ENCODE results near the gene SYPL2. TPM values are rescaled to one million over a fixed set of nuclear protein-coding genes. Genes with fewer than 3 reads are reported as not detected.

SYPL2 gene
- total RNA-seq, result under 1 TPM; 0.33 to 0.34 TPM

DNA sequence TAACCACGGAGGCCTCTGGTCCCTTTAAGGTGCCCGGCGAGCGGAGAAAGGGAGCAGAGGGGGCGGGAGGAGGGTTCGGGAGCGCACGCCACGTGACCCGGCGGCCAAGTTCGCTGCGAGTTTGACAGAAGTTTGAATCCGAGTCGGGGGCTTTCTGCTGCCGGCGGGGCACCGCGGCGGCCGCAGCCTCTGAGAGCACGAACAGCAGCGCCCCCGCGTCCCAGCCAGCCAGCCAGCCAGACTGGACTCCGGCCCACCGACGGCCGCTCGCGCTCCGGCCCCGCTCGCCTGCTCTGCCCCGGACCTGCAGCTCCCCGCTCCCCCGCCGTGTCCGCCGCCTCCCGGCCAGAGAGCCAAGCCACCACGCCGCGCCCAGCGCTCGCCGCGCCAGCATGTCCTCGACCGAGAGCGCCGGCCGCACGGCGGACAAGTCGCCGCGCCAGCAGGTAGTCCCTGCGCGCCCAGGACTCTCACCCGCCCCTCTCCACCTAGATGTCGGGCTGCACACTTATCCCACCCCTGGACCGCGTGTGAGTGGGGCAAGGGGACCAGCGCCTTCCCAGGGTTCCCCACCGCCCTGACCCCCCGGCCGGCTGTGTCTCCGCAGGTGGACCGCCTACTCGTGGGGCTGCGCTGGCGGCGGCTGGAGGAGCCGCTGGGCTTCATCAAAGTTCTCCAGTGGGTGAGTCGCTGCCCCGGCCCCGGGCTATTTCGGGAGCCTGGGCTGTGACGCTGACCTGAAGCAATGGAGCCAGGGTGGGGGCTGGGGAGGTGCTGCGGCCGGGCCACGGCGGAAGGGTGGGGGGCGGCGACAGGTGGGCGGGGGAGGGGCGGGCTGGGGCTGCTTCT lies at the start of gene SYPL2:
SYPL2 (plus strand) TSS at position 95 of the 849 bp plus-strand sequence; CDS start at position 393, 298 bp downstream.

DNA sequence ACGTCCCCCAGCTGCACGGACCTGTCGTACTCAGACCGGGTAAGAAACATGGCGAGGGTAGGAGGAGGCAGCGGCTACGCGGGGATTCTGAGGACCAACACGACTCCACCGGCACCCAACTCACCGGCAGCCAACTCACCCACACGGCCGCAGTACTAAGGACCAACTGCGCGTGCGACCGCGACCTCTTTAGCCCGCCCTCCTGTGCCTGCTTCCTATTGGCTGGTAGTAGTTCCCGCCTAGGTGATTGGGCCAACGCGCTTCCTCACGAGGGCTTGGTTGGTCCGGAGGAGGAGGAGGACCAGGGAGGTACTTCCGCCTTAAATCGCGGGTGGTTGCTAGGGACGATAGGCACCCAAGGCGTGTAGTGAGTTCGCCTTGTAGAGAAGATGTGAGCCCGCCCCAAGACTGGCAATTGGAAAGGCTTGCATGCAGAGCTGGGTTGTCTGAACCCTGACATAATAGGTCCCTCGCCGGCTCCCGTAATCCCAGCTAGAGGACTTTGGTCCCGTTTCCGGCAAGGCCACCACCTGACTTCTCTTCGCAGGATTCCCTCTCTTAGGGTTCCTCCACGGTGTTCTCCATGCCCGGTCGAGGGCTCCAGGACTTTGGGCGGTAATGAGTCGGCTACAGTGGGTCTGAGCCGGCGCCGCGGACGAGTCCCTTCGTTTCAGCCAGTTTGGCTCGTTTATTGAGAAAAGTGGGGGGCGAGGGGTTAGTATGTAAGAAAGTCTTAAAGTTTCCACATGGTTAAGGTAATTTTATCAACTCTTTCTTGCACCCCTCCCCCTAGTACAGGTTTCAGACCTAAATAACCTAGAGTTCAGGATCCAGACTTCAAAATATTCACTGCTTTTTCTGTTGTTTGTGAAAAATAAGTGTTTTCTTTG lies 39.8 kb upstream of the SYPL2 start, which contains the start of gene PSMA5:
PSMA5 (minus strand) TSS at position 168 of the 890 bp plus-strand sequence; CDS start at position 50, 118 bp downstream.

DNA sequence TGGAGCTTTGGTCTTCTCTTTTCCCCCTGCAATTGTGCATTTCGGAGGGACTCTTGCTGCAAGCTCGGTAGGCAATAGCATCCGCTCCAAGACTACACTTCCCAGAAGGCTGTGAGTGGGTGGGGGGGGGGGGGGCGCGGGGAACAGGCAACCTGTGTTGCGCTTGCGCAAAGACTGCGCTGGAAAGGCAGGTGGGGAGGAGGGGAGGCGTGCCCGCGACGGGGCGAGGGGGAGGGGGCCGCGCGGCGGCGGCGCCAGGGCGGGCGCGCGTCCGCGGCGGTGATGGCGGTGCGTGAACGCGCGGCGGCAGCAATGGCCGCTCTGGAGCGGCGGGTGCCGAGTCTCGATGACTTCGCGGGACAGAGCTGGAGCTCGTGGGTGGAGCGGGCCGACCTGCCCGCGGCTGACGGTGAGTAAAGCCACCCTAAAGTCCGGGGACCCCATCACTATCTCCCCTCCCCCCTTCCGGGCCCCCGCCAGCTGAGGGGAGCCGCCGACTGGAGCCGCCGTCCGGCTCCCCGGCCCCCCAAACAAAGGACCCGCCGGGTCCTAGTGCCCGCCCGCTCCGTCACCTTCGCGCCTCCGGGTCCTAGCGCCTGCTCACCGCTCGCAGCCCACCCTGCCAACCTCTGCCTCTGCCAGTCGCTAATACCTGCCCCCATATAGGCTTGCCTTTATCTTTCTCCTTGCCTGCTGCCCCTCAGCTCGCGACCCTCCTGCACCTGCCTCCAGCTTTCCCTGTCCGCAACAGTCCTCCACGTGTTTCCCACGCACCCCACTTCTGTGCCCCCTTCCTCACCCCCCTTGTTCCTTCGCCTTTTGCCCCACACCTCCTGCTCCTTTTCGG lies 17.5 kb downstream of the SYPL2 start, which contains the start of gene ATXN7L2:
ATXN7L2 (plus strand) TSS at position 234 of the 847 bp plus-strand sequence; CDS start at position 283, 49 bp downstream.

DNA sequence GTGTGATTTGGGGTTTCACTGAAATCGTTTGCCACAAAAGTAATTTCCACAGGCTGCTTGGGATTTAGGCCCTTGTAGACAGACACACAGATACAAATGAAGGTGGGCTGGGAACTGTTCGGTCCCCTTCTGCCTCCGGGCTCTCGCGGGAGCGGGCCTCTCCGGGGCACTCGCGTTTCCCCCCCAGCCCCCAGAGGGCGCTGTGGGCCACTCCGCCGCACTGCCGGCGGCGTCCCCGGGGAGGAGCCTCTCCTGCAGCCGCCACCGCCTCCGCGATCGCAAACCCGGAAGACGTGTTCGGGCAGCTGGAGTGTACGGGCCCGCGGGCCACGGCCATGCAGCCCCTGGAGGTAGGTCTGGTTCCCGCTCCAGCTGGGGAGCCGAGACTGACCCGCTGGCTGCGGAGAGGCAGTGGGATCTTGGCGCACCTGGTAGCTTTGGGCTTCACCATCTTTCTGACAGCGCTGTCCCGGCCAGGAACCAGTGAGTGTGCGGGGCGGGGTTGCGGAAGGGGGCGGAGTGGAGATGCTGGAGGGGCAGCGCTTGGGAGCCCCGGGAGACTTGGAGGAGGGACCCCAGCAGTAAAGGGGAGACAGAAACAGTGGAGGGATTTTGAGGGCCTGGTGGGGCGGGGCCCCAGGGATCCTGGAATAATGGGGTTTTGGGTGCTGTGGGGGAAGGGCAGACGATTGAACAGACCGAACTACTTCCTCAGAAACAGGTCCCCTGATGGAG lies 27.6 kb downstream of the SYPL2 start, which contains the start of gene CYB561D1:
CYB561D1 (plus strand) TSS at position 290 of the 735 bp plus-strand sequence; CDS start at position 336, 46 bp downstream.

DNA sequence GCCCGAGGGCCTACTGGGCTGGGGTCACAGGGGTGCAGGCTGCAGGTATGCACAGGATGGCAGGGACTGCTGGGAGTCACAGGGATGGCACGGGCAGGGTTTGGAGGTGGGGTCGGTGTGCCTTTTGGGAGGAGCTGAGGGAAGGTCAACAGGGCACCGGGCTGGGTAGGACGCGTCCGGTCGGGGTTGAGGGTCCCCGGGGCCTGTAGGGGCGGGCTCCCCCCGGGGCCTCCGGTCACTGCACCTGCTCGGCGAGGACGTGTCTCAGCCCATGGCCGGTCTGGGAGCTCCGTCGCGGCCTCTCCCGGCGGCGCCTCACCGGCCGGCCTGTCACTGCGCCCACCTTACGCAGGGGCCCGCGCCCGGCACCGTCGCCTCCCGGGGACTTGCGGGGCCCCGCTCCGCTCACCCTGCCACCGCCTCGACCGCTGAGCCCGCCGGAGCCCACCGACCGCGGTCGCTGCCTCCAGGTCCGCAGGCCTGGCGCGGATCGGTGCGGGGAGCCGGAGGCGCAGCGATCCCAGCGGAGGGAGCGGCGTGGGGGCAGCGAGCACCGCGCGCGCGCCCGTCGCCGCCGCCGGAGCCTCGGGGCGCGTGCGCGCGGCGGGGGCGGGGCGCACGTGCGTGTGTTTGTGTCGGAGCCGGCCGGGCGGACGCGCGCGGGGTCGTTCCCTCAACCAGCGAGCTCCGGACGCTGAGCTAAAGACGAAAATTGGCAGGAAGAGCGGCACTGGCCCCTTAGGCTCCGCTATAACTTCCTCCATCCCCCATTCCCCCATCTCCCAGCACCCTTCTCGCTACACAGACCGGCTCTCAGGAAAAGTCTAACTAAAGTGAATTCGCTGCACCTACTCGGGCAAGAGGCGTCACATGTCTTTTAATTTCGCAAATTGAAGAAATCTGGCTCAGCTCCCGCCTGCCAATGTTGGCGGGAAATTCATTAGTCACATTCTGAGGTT lies 43.1 kb downstream of the SYPL2 start, which contains the start of gene AMIGO1:
AMIGO1 (minus strand) TSS at position 552 of the 959 bp plus-strand sequence. CDS start 815 bp downstream, outside the sequence.

Other genes starting within 250 kb of the SYPL2 start
- gene CELSR2, start 217.0 kb upstream of the SYPL2 start, total RNA-seq, result 10 to 100 TPM; 16.7 to 19.3 TPM
- 10 to 100 TPM; 20.3 to 58.9 TPM for gene PSRC1, start 183.4 kb upstream of the SYPL2 start, total RNA-seq
- under 1 TPM in 1 of 2 donors, not detected in 1; under 0.01 TPM for gene MYBPHL, start 159.5 kb upstream of the SYPL2 start, total RNA-seq
- 10 to 100 TPM; 82.3 to 83.3 TPM for gene SORT1, start 68.6 kb upstream of the SYPL2 start, total RNA-seq
- 10 to 100 TPM; 58.8 to 86.9 TPM for gene PSMA5, start 40.1 kb upstream of the SYPL2 start, total RNA-seq
- gene ATXN7L2, start 17.4 kb downstream of the SYPL2 start, total RNA-seq, result 1 to 10 TPM; 2.1 to 3.7 TPM
- gene CYB561D1, start 27.5 kb downstream of the SYPL2 start, total RNA-seq, result 1 to 10 TPM; 3.3 to 6.9 TPM
- gene AMIGO1, start 43.2 kb downstream of the SYPL2 start, total RNA-seq, result under 1 TPM; 0.33 to 0.69 TPM
- under 1 TPM in 1 of 2 donors, not detected in 1; 0.34 TPM for gene GPR61, start 73.3 kb downstream of the SYPL2 start, total RNA-seq
- 10 to 100 TPM in 1 of 2 donors, 1 to 10 TPM in 1; 8.3 to 13.3 TPM for gene GNAI3, start 82.1 kb downstream of the SYPL2 start, total RNA-seq
- under 1 TPM in 1 of 2 donors, not detected in 1; 0.33 TPM for gene GNAT2, start 153.1 kb downstream of the SYPL2 start, total RNA-seq
- 10 to 100 TPM; 30.3 to 46.3 TPM for gene AMPD2, start 153.3 kb downstream of the SYPL2 start, total RNA-seq
- gene GSTM4, start 189.6 kb downstream of the SYPL2 start, total RNA-seq, result 10 to 100 TPM; 24.4 to 25.6 TPM
- 10 to 100 TPM; 14.0 to 17.9 TPM for gene GSTM2, start 201.5 kb downstream of the SYPL2 start, total RNA-seq
- gene GSTM1, start 221.3 kb downstream of the SYPL2 start, total RNA-seq, result 10 to 100 TPM; 11.4 to 45.6 TPM
- under 1 TPM in 1 of 2 donors, not detected in 1; 0.33 TPM for gene GSTM5, start 245.7 kb downstream of the SYPL2 start, total RNA-seq

Data from melanocyte of skin (primary cell).